ENCODE measurements around the gene MPPED1. TPM values are rescaled to one million over a fixed set of nuclear protein-coding genes. Genes with fewer than 3 reads are reported as not detected.

Gene MPPED1
- total and polyA plus RNA-seq, 2 donors (not counting 3 experiments of a cell fraction or from before 2014, with no cell fraction given), result not detected

GRCh38 chr22:43398246-43398645 is 13.6 kb upstream of the MPPED1 start:
- Histone ChIP-seq H2AFZ (ENCODE audit: low read depth, low read length) (no peak overlapping the region), H4K20me1 (replicated peaks; ENCODE audit: control insufficient read depth, extremely low read depth, insufficient read depth, low read length) (no peaks in the 10 kb centered on the region), H3K4me1 (ENCODE audit: control insufficient read depth, extremely low read depth, insufficient read depth, low read length) (no peaks in the 10 kb centered on the region), H3K9me1 (replicated peaks; ENCODE audit: control insufficient read depth, extremely low read depth, insufficient read depth, low read length) (no peaks in the 10 kb centered on the region), H3K9ac (replicated peaks; ENCODE audit: extremely low read depth, insufficient read depth, low read length) (no peak overlapping the region), H3K9me3 (replicated peaks; ENCODE audit: control insufficient read depth, insufficient read depth, low read length) (no peaks in the 10 kb centered on the region), H3K36me3 (ENCODE audit: control insufficient read depth in 2 of 2, extremely low read depth in 1 of 2, insufficient read depth in 2 of 2, low read length in 2 of 2) (no peaks in the 10 kb centered on the region), H3K27ac (ENCODE audit: insufficient read depth, low read depth, low read length) (no peak overlapping the region), H3K4me2 (ENCODE audit: insufficient read depth, low read length) (no peak overlapping the region), H3K79me2 (ENCODE audit: control insufficient read depth, insufficient read depth, low read length) (no peaks in the 10 kb centered on the region), H3K4me3 (replicated peaks in 1 of 3; ENCODE audit: insufficient read depth in 1 of 3, low read depth in 1 of 3, low read length in 3 of 3) (no peak overlapping the region), H3K27me3 (ENCODE audit: control insufficient read depth in 2 of 2, insufficient read depth in 2 of 2, low read length in 2 of 2) (no peaks in the 10 kb centered on the region)
- FAIRE-seq (no peak), DNase-seq (ENCODE audit: low read depth, low spot score) (no peak)
- intact Hi-C loops (cut with micrococcal nuclease) (no loop called here), dilution Hi-C loops (cut with MboI; ENCODE audit: extremely low pct_ligation_motif_present, low sequenced_read_pairs) (no loop called here)
- POLR2A ChIA-PET, result no interaction called here
- BruUV-seq (replicated peaks), result no TSS peak
- TF ChIP-seq MAX (IDR thresholded peaks at IDR 0.05; ENCODE audit: insufficient read depth, insufficient read length) (no peak), FOS (IDR thresholded peaks at IDR 0.05; ENCODE audit: borderline replicate concordance, insufficient read depth, low read length) (no peak), EZH2 (IDR thresholded peaks at IDR 0.05; ENCODE audit: borderline replicate concordance, low read depth, low read length, severe bottlenecking) (no peak), GATA2 (IDR thresholded peaks at IDR 0.05; ENCODE audit: insufficient read depth, insufficient read length, low read depth, low read length) (no peak)
- CTCF ChIA-PET, result no interaction called here

GRCh38 chr22:43398910-43399309 is 12.9 kb upstream of the MPPED1 start:
- ChIA-PET CTCF (no interaction called here), POLR2A (no interaction called here)
- dilution Hi-C loops (cut with MboI; ENCODE audit: extremely low pct_ligation_motif_present, low sequenced_read_pairs), result no loop called here
- Histone ChIP-seq H3K9ac (replicated peaks; ENCODE audit: extremely low read depth, insufficient read depth, low read length) (no peak overlapping the region), H2AFZ (ENCODE audit: low read depth, low read length) (no peak overlapping the region), H3K4me2 (ENCODE audit: insufficient read depth, low read length) (no peak overlapping the region), H3K36me3 (ENCODE audit: control insufficient read depth in 2 of 2, extremely low read depth in 1 of 2, insufficient read depth in 2 of 2, low read length in 2 of 2) (no peaks in the 10 kb centered on the region), H3K79me2 (ENCODE audit: control insufficient read depth, insufficient read depth, low read length) (no peaks in the 10 kb centered on the region), H3K27ac (ENCODE audit: insufficient read depth, low read depth, low read length) (no peak overlapping the region), H3K4me1 (ENCODE audit: control insufficient read depth, extremely low read depth, insufficient read depth, low read length) (no peaks in the 10 kb centered on the region), H4K20me1 (replicated peaks; ENCODE audit: control insufficient read depth, extremely low read depth, insufficient read depth, low read length) (no peaks in the 10 kb centered on the region), H3K4me3 (replicated peaks in 1 of 3; ENCODE audit: insufficient read depth in 1 of 3, low read depth in 1 of 3, low read length in 3 of 3) (no peak overlapping the region), H3K9me3 (replicated peaks; ENCODE audit: control insufficient read depth, insufficient read depth, low read length) (no peaks in the 10 kb centered on the region), H3K9me1 (replicated peaks; ENCODE audit: control insufficient read depth, extremely low read depth, insufficient read depth, low read length) (no peaks in the 10 kb centered on the region), H3K27me3 (ENCODE audit: control insufficient read depth in 2 of 2, insufficient read depth in 2 of 2, low read length in 2 of 2) (no peaks in the 10 kb centered on the region)
- BruUV-seq (replicated peaks), result no TSS peak
- DNase-seq (ENCODE audit: low read depth, low spot score), result no peak
- no peak for TF ChIP-seq JUN (IDR thresholded peaks at IDR 0.05; ENCODE audit: borderline replicate concordance, insufficient read depth, insufficient read length, low read depth)
- no peak for TF ChIP-seq POLR2AphosphoS5 (IDR thresholded peaks at IDR 0.05; ENCODE audit: insufficient read depth, low read depth, low read length)
- TF ChIP-seq FOS (IDR thresholded peaks at IDR 0.05; ENCODE audit: borderline replicate concordance, insufficient read depth, low read length), result no peak
- no peak for TF ChIP-seq POLR2A (IDR thresholded peaks at IDR 0.05; ENCODE audit: low read depth, low read length)
- TF ChIP-seq CTCF (IDR thresholded peaks at IDR 0.05; ENCODE audit: extremely low read depth in 1 of 2, insufficient read depth in 1 of 2, low read depth in 1 of 2, low read length in 2 of 2), result no peak
- no peak for TF ChIP-seq MAX (IDR thresholded peaks at IDR 0.05; ENCODE audit: insufficient read depth, insufficient read length)
- TF ChIP-seq EZH2 (IDR thresholded peaks at IDR 0.05; ENCODE audit: borderline replicate concordance, low read depth, low read length, severe bottlenecking), result no peak
- TF ChIP-seq GATA2 (IDR thresholded peaks at IDR 0.05; ENCODE audit: insufficient read depth, insufficient read length, low read depth, low read length), result no peak
- no peak for TF ChIP-seq MYC (IDR thresholded peaks at IDR 0.05; ENCODE audit: low read depth, low read length)
- intact Hi-C loops (cut with micrococcal nuclease), result no loop called here
- FAIRE-seq, result no peak
